ENCODE results near the gene SUMO3. TPM values are rescaled to one million over a fixed set of nuclear protein-coding genes. Genes with fewer than 3 reads are reported as not detected.

Gene SUMO3
- total and polyA plus RNA-seq, 2 donors, result 49.6 to 63.7 TPM

- DNase-seq (ENCODE audit: low read depth in 6 of 9, low spot score in 9 of 9), result no peak
- 87% methylated on average over 23 of the region's 23 CpGs for WGBS
- Histone ChIP-seq H3K36me3 (ENCODE audit: control insufficient read depth in 2 of 2, insufficient read depth in 2 of 2, low read length in 1 of 2) (no peaks in the 10 kb centered on the region), H3K27ac (ENCODE audit: low read depth in 1 of 2, low read length in 1 of 2) (no peak overlapping the region), H3K4me1 (ENCODE audit: control insufficient read depth in 2 of 2, insufficient read depth in 2 of 2, low read length in 2 of 2) (peaks cover 10 to 18% of the 10 kb centered on the region in 2 donors), H3K4me3 (ENCODE audit: low read length in 2 of 2) (no peak overlapping the region), H3K9me3 (ENCODE audit: control insufficient read depth in 2 of 2, insufficient read depth in 1 of 2, low read length in 1 of 2) (peaks cover 0 to 1% of the 10 kb centered on the region in 2 donors), H3K27me3 (ENCODE audit: control insufficient read depth in 2 of 2, insufficient read depth in 1 of 2, low read length in 1 of 2) (peaks cover 0 to 32% of the 10 kb centered on the region in 2 donors)
Measured at GRCh38 chr21:44842721-44843445, 25.0 kb upstream of the SUMO3 start.

GRCh38 chr21:44842087-44842486, 24.2 kb upstream of the SUMO3 start:
- peaks cover 0 to 32% of the 10 kb centered on the region in 2 donors for H3K27me3 ChIP-seq (ENCODE audit: control insufficient read depth in 2 of 2, insufficient read depth in 1 of 2, low read length in 1 of 2)
- H3K9me3 ChIP-seq (ENCODE audit: control insufficient read depth in 2 of 2, insufficient read depth in 1 of 2, low read length in 1 of 2), result peaks cover 0 to 1% of the 10 kb centered on the region in 2 donors
- peaks cover 10 to 18% of the 10 kb centered on the region in 2 donors for H3K4me1 ChIP-seq (ENCODE audit: control insufficient read depth in 2 of 2, insufficient read depth in 2 of 2, low read length in 2 of 2)
- H3K27ac ChIP-seq (ENCODE audit: low read depth in 1 of 2, low read length in 1 of 2), result no peak overlapping the region
- no peak overlapping the region for H3K4me3 ChIP-seq (ENCODE audit: low read length in 2 of 2)
- 92% methylated on average over 10 of the region's 10 CpGs for WGBS
- H3K36me3 ChIP-seq (ENCODE audit: control insufficient read depth in 2 of 2, insufficient read depth in 2 of 2, low read length in 1 of 2), result no peaks in the 10 kb centered on the region
- DNase-seq (ENCODE audit: low read depth in 6 of 9, low spot score in 9 of 9), result no peak

- Histone ChIP-seq H3K9me3 (ENCODE audit: control insufficient read depth in 2 of 2, insufficient read depth in 1 of 2, low read length in 1 of 2) (no peaks in the 10 kb centered on the region), H3K36me3 (ENCODE audit: control insufficient read depth in 2 of 2, insufficient read depth in 2 of 2, low read length in 1 of 2) (no peaks in the 10 kb centered on the region), H3K27me3 (ENCODE audit: control insufficient read depth in 2 of 2, insufficient read depth in 1 of 2, low read length in 1 of 2) (peaks cover 0 to 23% of the 10 kb centered on the region in 2 donors), H3K4me1 (ENCODE audit: control insufficient read depth in 2 of 2, insufficient read depth in 2 of 2, low read length in 2 of 2) (peaks cover 1 to 6% of the 10 kb centered on the region in 2 donors), H3K27ac (ENCODE audit: low read depth in 1 of 2, low read length in 1 of 2) (no peak overlapping the region), H3K4me3 (ENCODE audit: low read length in 2 of 2) (no peak overlapping the region)
- DNase-seq (ENCODE audit: low read depth in 6 of 9, low spot score in 9 of 9), result no peak
- WGBS, result 94% methylated on average over 11 of the region's 11 CpGs
Measured at GRCh38 chr21:44840771-44841170, 22.9 kb upstream of the SUMO3 start.

- no peak for DNase-seq (ENCODE audit: low read depth in 6 of 9, low spot score in 9 of 9)
- Histone ChIP-seq H3K4me1 (ENCODE audit: control insufficient read depth in 2 of 2, insufficient read depth in 2 of 2, low read length in 2 of 2) (no peaks in the 10 kb centered on the region), H3K36me3 (ENCODE audit: control insufficient read depth in 2 of 2, insufficient read depth in 2 of 2, low read length in 1 of 2) (no peaks in the 10 kb centered on the region), H3K9me3 (ENCODE audit: control insufficient read depth in 2 of 2, insufficient read depth in 1 of 2, low read length in 1 of 2) (no peaks in the 10 kb centered on the region), H3K4me3 (ENCODE audit: low read length in 2 of 2) (no peak overlapping the region), H3K27me3 (ENCODE audit: control insufficient read depth in 2 of 2, insufficient read depth in 1 of 2, low read length in 1 of 2) (peaks cover 0 to 9% of the 10 kb centered on the region in 2 donors), H3K27ac (ENCODE audit: low read depth in 1 of 2, low read length in 1 of 2) (no peak overlapping the region)
- 97% methylated on average over 9 of the region's 9 CpGs for WGBS
Measured at GRCh38 chr21:44838951-44839350, 21.1 kb upstream of the SUMO3 start.

- Histone ChIP-seq H3K9me3 (ENCODE audit: control insufficient read depth in 2 of 2, insufficient read depth in 1 of 2, low read length in 1 of 2) (no peaks in the 10 kb centered on the region), H3K4me1 (ENCODE audit: control insufficient read depth in 2 of 2, insufficient read depth in 2 of 2, low read length in 2 of 2) (no peaks in the 10 kb centered on the region), H3K36me3 (ENCODE audit: control insufficient read depth in 2 of 2, insufficient read depth in 2 of 2, low read length in 1 of 2) (no peaks in the 10 kb centered on the region), H3K4me3 (ENCODE audit: low read length in 2 of 2) (no peak overlapping the region), H3K27ac (ENCODE audit: low read depth in 1 of 2, low read length in 1 of 2) (no peak overlapping the region), H3K27me3 (ENCODE audit: control insufficient read depth in 2 of 2, insufficient read depth in 1 of 2, low read length in 1 of 2) (peaks cover 0 to 6% of the 10 kb centered on the region in 2 donors)
- no peak for DNase-seq (ENCODE audit: low read depth in 6 of 9, low spot score in 9 of 9)
- WGBS, result 95% methylated on average over 30 of the region's 30 CpGs
Measured at GRCh38 chr21:44838039-44838895, 20.4 kb upstream of the SUMO3 start.

- H3K36me3 ChIP-seq (ENCODE audit: control insufficient read depth in 2 of 2, insufficient read depth in 2 of 2, low read length in 1 of 2), result no peaks in the 10 kb centered on the region
- no peak overlapping the region for H3K4me3 ChIP-seq (ENCODE audit: low read length in 2 of 2)
- no peak for DNase-seq (ENCODE audit: low read depth in 6 of 9, low spot score in 9 of 9)
- no peaks in the 10 kb centered on the region for H3K9me3 ChIP-seq (ENCODE audit: control insufficient read depth in 2 of 2, insufficient read depth in 1 of 2, low read length in 1 of 2)
- no peak overlapping the region for H3K27ac ChIP-seq (ENCODE audit: low read depth in 1 of 2, low read length in 1 of 2)
- no peaks in the 10 kb centered on the region for H3K4me1 ChIP-seq (ENCODE audit: control insufficient read depth in 2 of 2, insufficient read depth in 2 of 2, low read length in 2 of 2)
- peaks cover 0 to 4% of the 10 kb centered on the region in 2 donors for H3K27me3 ChIP-seq (ENCODE audit: control insufficient read depth in 2 of 2, insufficient read depth in 1 of 2, low read length in 1 of 2)
- WGBS, result 96% methylated on average over 13 of the region's 13 CpGs
Measured at GRCh38 chr21:44837537-44837936, 19.7 kb upstream of the SUMO3 start.

GRCh38 chr21:44836666-44837471, 19.0 kb upstream of the SUMO3 start:
- Histone ChIP-seq H3K9me3 (ENCODE audit: control insufficient read depth in 2 of 2, insufficient read depth in 1 of 2, low read length in 1 of 2) (no peaks in the 10 kb centered on the region), H3K4me3 (ENCODE audit: low read length in 2 of 2) (no peak overlapping the region), H3K4me1 (ENCODE audit: control insufficient read depth in 2 of 2, insufficient read depth in 2 of 2, low read length in 2 of 2) (no peaks in the 10 kb centered on the region), H3K36me3 (ENCODE audit: control insufficient read depth in 2 of 2, insufficient read depth in 2 of 2, low read length in 1 of 2) (no peaks in the 10 kb centered on the region), H3K27ac (ENCODE audit: low read depth in 1 of 2, low read length in 1 of 2) (no peak overlapping the region), H3K27me3 (ENCODE audit: control insufficient read depth in 2 of 2, insufficient read depth in 1 of 2, low read length in 1 of 2) (peaks cover 0 to 2% of the 10 kb centered on the region in 2 donors)
- 87% methylated on average over 37 of the region's 37 CpGs for WGBS
- no peak for DNase-seq (ENCODE audit: low read depth in 6 of 9, low spot score in 9 of 9)

GRCh38 chr21:44836349-44836665, 18.4 kb upstream of the SUMO3 start:
- Histone ChIP-seq H3K36me3 (ENCODE audit: control insufficient read depth in 2 of 2, insufficient read depth in 2 of 2, low read length in 1 of 2) (no peaks in the 10 kb centered on the region), H3K4me1 (ENCODE audit: control insufficient read depth in 2 of 2, insufficient read depth in 2 of 2, low read length in 2 of 2) (peaks cover 0 to 1% of the 10 kb centered on the region in 2 donors), H3K27me3 (ENCODE audit: control insufficient read depth in 2 of 2, insufficient read depth in 1 of 2, low read length in 1 of 2) (peaks cover 0 to 2% of the 10 kb centered on the region in 2 donors), H3K9me3 (ENCODE audit: control insufficient read depth in 2 of 2, insufficient read depth in 1 of 2, low read length in 1 of 2) (no peaks in the 10 kb centered on the region), H3K27ac (ENCODE audit: low read depth in 1 of 2, low read length in 1 of 2) (no peak overlapping the region), H3K4me3 (ENCODE audit: low read length in 2 of 2) (no peak overlapping the region)
- WGBS, result 94% methylated on average over 3 of the region's 3 CpGs
- DNase-seq (ENCODE audit: low read depth in 6 of 9, low spot score in 9 of 9), result no peak

- Histone ChIP-seq H3K9me3 (ENCODE audit: control insufficient read depth in 2 of 2, insufficient read depth in 1 of 2, low read length in 1 of 2) (no peaks in the 10 kb centered on the region), H3K4me1 (ENCODE audit: control insufficient read depth in 2 of 2, insufficient read depth in 2 of 2, low read length in 2 of 2) (peaks cover 0 to 2% of the 10 kb centered on the region in 2 donors), H3K4me3 (ENCODE audit: low read length in 2 of 2) (no peak overlapping the region), H3K27me3 (ENCODE audit: control insufficient read depth in 2 of 2, insufficient read depth in 1 of 2, low read length in 1 of 2) (no peaks in the 10 kb centered on the region), H3K27ac (ENCODE audit: low read depth in 1 of 2, low read length in 1 of 2) (no peak overlapping the region), H3K36me3 (ENCODE audit: control insufficient read depth in 2 of 2, insufficient read depth in 2 of 2, low read length in 1 of 2) (no peaks in the 10 kb centered on the region)
- no peak for DNase-seq (ENCODE audit: low read depth in 6 of 9, low spot score in 9 of 9)
- 82% methylated on average over 8 of the region's 8 CpGs for WGBS
Measured at GRCh38 chr21:44835647-44835973, 17.7 kb upstream of the SUMO3 start.

Measured in thymus (tissue), 11 donors.